Measurements from ENCODE around the gene HSPA12A.

The HSPA12A gene

GRCh38 chr10:116742367-116743265 is at the start of gene HSPA12A:
TSS of gene HSPA12A (minus strand) at chr10:116742566. CDS start at chr10:116742469, 97 bp downstream.
- no peak within 1 kb of the TSS for H3K27ac ChIP-seq (ENCODE audit: low read length)
- no peak within 1 kb of the TSS for H3K9ac ChIP-seq (ENCODE audit: low read length)
- peaks cover 64% of the 10 kb centered on the region for H3K27me3 ChIP-seq (ENCODE audit: control insufficient read depth, insufficient read depth, low read length)
- H3K9me3 ChIP-seq (ENCODE audit: control insufficient read depth, low read depth, low read length) = no peaks in the 10 kb centered on the region
- no peaks in the 10 kb centered on the region for H3K4me1 ChIP-seq (ENCODE audit: control insufficient read depth, low read depth, low read length)
- H3K36me3 ChIP-seq (ENCODE audit: control insufficient read depth, low read depth, low read length) = no peaks in the 10 kb centered on the region
- H3K4me3 ChIP-seq (ENCODE audit: low read length) = peak within 1 kb of the TSS; percentile 62

GRCh38 chr10:116791241-116791640 is 48.9 kb upstream of the HSPA12A start:
- no peak overlapping the region for H3K27ac ChIP-seq (ENCODE audit: low read length)
- H3K9ac ChIP-seq (ENCODE audit: low read length) = no peak overlapping the region
- no peaks in the 10 kb centered on the region for H3K9me3 ChIP-seq (ENCODE audit: control insufficient read depth, low read depth, low read length)
- H3K36me3 ChIP-seq (ENCODE audit: control insufficient read depth, low read depth, low read length) = no peaks in the 10 kb centered on the region
- no peak overlapping the region for H3K4me3 ChIP-seq (ENCODE audit: low read length)
- peaks cover 8% of the 10 kb centered on the region for H3K27me3 ChIP-seq (ENCODE audit: control insufficient read depth, insufficient read depth, low read length)
- H3K4me1 ChIP-seq (ENCODE audit: control insufficient read depth, low read depth, low read length) = no peaks in the 10 kb centered on the region

- H3K4me3 ChIP-seq (ENCODE audit: low read length) = peak overlapping the region; percentile 40
- H3K9ac ChIP-seq (ENCODE audit: low read length) = no peak overlapping the region
- H3K9me3 ChIP-seq (ENCODE audit: control insufficient read depth, low read depth, low read length) = no peaks in the 10 kb centered on the region
- no peaks in the 10 kb centered on the region for H3K36me3 ChIP-seq (ENCODE audit: control insufficient read depth, low read depth, low read length)
- peaks cover 8% of the 10 kb centered on the region for H3K27me3 ChIP-seq (ENCODE audit: control insufficient read depth, insufficient read depth, low read length)
- H3K27ac ChIP-seq (ENCODE audit: low read length) = no peak overlapping the region
- no peaks in the 10 kb centered on the region for H3K4me1 ChIP-seq (ENCODE audit: control insufficient read depth, low read depth, low read length)
These were observed 45.7 kb upstream of the HSPA12A start for GRCh38 chr10:116787893-116788665.

- Histone ChIP-seq H3K36me3 (ENCODE audit: control insufficient read depth, low read depth, low read length) (no peaks in the 10 kb centered on the region), H3K9me3 (ENCODE audit: control insufficient read depth, low read depth, low read length) (no peaks in the 10 kb centered on the region), H3K4me1 (ENCODE audit: control insufficient read depth, low read depth, low read length) (no peaks in the 10 kb centered on the region), H3K27me3 (ENCODE audit: control insufficient read depth, insufficient read depth, low read length) (peaks cover 8% of the 10 kb centered on the region), H3K27ac (ENCODE audit: low read length) (no peak overlapping the region), H3K4me3 (ENCODE audit: low read length) (no peak overlapping the region), H3K9ac (ENCODE audit: low read length) (no peak overlapping the region)
These were observed 44.8 kb upstream of the HSPA12A start for GRCh38 chr10:116787053-116787659.

GRCh38 chr10:116785867-116786266 is 43.5 kb upstream of the HSPA12A start:
- Histone ChIP-seq H3K27me3 (ENCODE audit: control insufficient read depth, insufficient read depth, low read length) (peaks cover 8% of the 10 kb centered on the region), H3K9ac (ENCODE audit: low read length) (no peak overlapping the region), H3K36me3 (ENCODE audit: control insufficient read depth, low read depth, low read length) (no peaks in the 10 kb centered on the region), H3K4me1 (ENCODE audit: control insufficient read depth, low read depth, low read length) (no peaks in the 10 kb centered on the region), H3K4me3 (ENCODE audit: low read length) (no peak overlapping the region), H3K27ac (ENCODE audit: low read length) (no peak overlapping the region), H3K9me3 (ENCODE audit: control insufficient read depth, low read depth, low read length) (no peaks in the 10 kb centered on the region)

GRCh38 chr10:116785282-116785681 is 42.9 kb upstream of the HSPA12A start:
- Histone ChIP-seq H3K4me1 (ENCODE audit: control insufficient read depth, low read depth, low read length) (no peaks in the 10 kb centered on the region), H3K36me3 (ENCODE audit: control insufficient read depth, low read depth, low read length) (no peaks in the 10 kb centered on the region), H3K27ac (ENCODE audit: low read length) (no peak overlapping the region), H3K9ac (ENCODE audit: low read length) (no peak overlapping the region), H3K4me3 (ENCODE audit: low read length) (no peak overlapping the region), H3K9me3 (ENCODE audit: control insufficient read depth, low read depth, low read length) (no peaks in the 10 kb centered on the region), H3K27me3 (ENCODE audit: control insufficient read depth, insufficient read depth, low read length) (peaks cover 8% of the 10 kb centered on the region)

- Histone ChIP-seq H3K36me3 (ENCODE audit: control insufficient read depth, low read depth, low read length) (no peaks in the 10 kb centered on the region), H3K4me1 (ENCODE audit: control insufficient read depth, low read depth, low read length) (no peaks in the 10 kb centered on the region), H3K27ac (ENCODE audit: low read length) (no peak overlapping the region)
These were observed 42.3 kb upstream of the HSPA12A start for GRCh38 chr10:116784651-116785050.

GRCh38 chr10:116784035-116784434 is 41.7 kb upstream of the HSPA12A start:
- Histone ChIP-seq H3K4me3 (ENCODE audit: low read length) (no peak overlapping the region), H3K27me3 (ENCODE audit: control insufficient read depth, insufficient read depth, low read length) (peaks cover 8% of the 10 kb centered on the region), H3K9ac (ENCODE audit: low read length) (no peak overlapping the region), H3K36me3 (ENCODE audit: control insufficient read depth, low read depth, low read length) (no peaks in the 10 kb centered on the region), H3K4me1 (ENCODE audit: control insufficient read depth, low read depth, low read length) (no peaks in the 10 kb centered on the region), H3K27ac (ENCODE audit: low read length) (no peak overlapping the region), H3K9me3 (ENCODE audit: control insufficient read depth, low read depth, low read length) (no peaks in the 10 kb centered on the region)

More at GRCh38 chr10:116784651-116785050, 42.3 kb upstream of the HSPA12A start:
- no peaks in the 10 kb centered on the region for H3K9me3 ChIP-seq (ENCODE audit: control insufficient read depth, low read depth, low read length)
- H3K27me3 ChIP-seq (ENCODE audit: control insufficient read depth, insufficient read depth, low read length) = peaks cover 8% of the 10 kb centered on the region
- no peak overlapping the region for H3K4me3 ChIP-seq (ENCODE audit: low read length)
- H3K9ac ChIP-seq (ENCODE audit: low read length) = no peak overlapping the region

- H3K9me3 ChIP-seq (ENCODE audit: control insufficient read depth, low read depth, low read length) = no peaks in the 10 kb centered on the region
- no peak overlapping the region for H3K27ac ChIP-seq (ENCODE audit: low read length)
- H3K9ac ChIP-seq (ENCODE audit: low read length) = no peak overlapping the region
- H3K4me1 ChIP-seq (ENCODE audit: control insufficient read depth, low read depth, low read length) = no peaks in the 10 kb centered on the region
- H3K27me3 ChIP-seq (ENCODE audit: control insufficient read depth, insufficient read depth, low read length) = peaks cover 8% of the 10 kb centered on the region
- H3K36me3 ChIP-seq (ENCODE audit: control insufficient read depth, low read depth, low read length) = no peaks in the 10 kb centered on the region
- H3K4me3 ChIP-seq (ENCODE audit: low read length) = no peak overlapping the region
These were observed 40.8 kb upstream of the HSPA12A start for GRCh38 chr10:116783011-116783655.

- Histone ChIP-seq H3K4me3 (ENCODE audit: low read length) (no peak overlapping the region), H3K9ac (ENCODE audit: low read length) (no peak overlapping the region), H3K36me3 (ENCODE audit: control insufficient read depth, low read depth, low read length) (no peaks in the 10 kb centered on the region), H3K9me3 (ENCODE audit: control insufficient read depth, low read depth, low read length) (no peaks in the 10 kb centered on the region), H3K4me1 (ENCODE audit: control insufficient read depth, low read depth, low read length) (no peaks in the 10 kb centered on the region), H3K27me3 (ENCODE audit: control insufficient read depth, insufficient read depth, low read length) (no peaks in the 10 kb centered on the region), H3K27ac (ENCODE audit: low read length) (no peak overlapping the region)
These were observed 39.1 kb upstream of the HSPA12A start for GRCh38 chr10:116781370-116781884.

- no peaks in the 10 kb centered on the region for H3K4me1 ChIP-seq (ENCODE audit: control insufficient read depth, low read depth, low read length)
- no peak overlapping the region for H3K27ac ChIP-seq (ENCODE audit: low read length)
- no peak overlapping the region for H3K9ac ChIP-seq (ENCODE audit: low read length)
- no peaks in the 10 kb centered on the region for H3K9me3 ChIP-seq (ENCODE audit: control insufficient read depth, low read depth, low read length)
- H3K4me3 ChIP-seq (ENCODE audit: low read length) = no peak overlapping the region
- H3K36me3 ChIP-seq (ENCODE audit: control insufficient read depth, low read depth, low read length) = no peaks in the 10 kb centered on the region
- no peaks in the 10 kb centered on the region for H3K27me3 ChIP-seq (ENCODE audit: control insufficient read depth, insufficient read depth, low read length)
These were observed 38.4 kb upstream of the HSPA12A start for GRCh38 chr10:116780691-116781205.

All from iPS-18a (cell line).